GM23338 (cell line): ENCODE measurements around the gene TMEM154. TPM values are rescaled to one million over a fixed set of nuclear protein-coding genes. Genes with fewer than 3 reads are reported as not detected.
A peak's percentile ranks its signal among the peaks of the same experiment; 100 is the strongest.

Source experiments
- ATAC-seq: fragments of 200-7000 bp; cut with Tn5 transposase; 3 replicates; pipeline ENCODE4 v1.9.1; 2020
- DNase-seq: peaks from one replicate; pipeline ENCODE4 v3.0.0-alpha.2; 2015; ENCODE audit warnings: low spot score
- H2AFZ ChIP-seq: fragments of 200-600 bp; sonication (generic); 2 replicates; pipeline ENCODE4 v1.8.0; 2016; ENCODE audit warnings: antibody characterized with exemption, mild to moderate bottlenecking, moderate library complexity
- H3F3A ChIP-seq: fragments of 200-600 bp; sonication (generic); replicated peaks from 2 replicates; pipeline ENCODE4 v1.8.0; 2017; ENCODE audit warnings: antibody characterized with exemption, mixed run types, low read depth
- H3K27ac ChIP-seq: fragments of 200-600 bp; sonication (generic); 2 replicates; pipeline ENCODE4 v1.6.1; 2016; ENCODE audit warnings: low read depth
- H3K27me3 ChIP-seq: fragments of 200-600 bp; sonication (generic); 2 replicates; pipeline ENCODE4 v1.8.0; 2016; ENCODE audit warnings: mild to moderate bottlenecking, mixed run types, moderate library complexity; ENCODE audit not compliant: insufficient read depth
- H3K36me3 ChIP-seq: fragments of 200-600 bp; sonication (generic); 2 replicates; pipeline ENCODE4 v1.8.0; 2016; ENCODE audit warnings: mild to moderate bottlenecking; ENCODE audit not compliant: insufficient read depth
- H3K4me1 ChIP-seq: fragments of 200-600 bp; sonication (generic); 2 replicates; pipeline ENCODE4 v1.8.0; 2016; ENCODE audit warnings: mild to moderate bottlenecking, moderate library complexity; ENCODE audit not compliant: insufficient read depth
- H3K4me2 ChIP-seq: fragments of 200-600 bp; sonication (generic); 2 replicates; pipeline ENCODE4 v1.7.1; 2017; ENCODE audit warnings: mixed run types
- H3K4me3 ChIP-seq: fragments of 200-600 bp; sonication (generic); 2 replicates; pipeline ENCODE4 v1.6.1; 2016; ENCODE audit warnings: mixed run types
- H3K79me2 ChIP-seq: fragments of 200-600 bp; sonication (generic); replicated peaks from 2 replicates; pipeline ENCODE4 v1.8.0; 2017; ENCODE audit warnings: mild to moderate bottlenecking; ENCODE audit not compliant: insufficient read depth
- H3K9me2 ChIP-seq: fragments of 200-600 bp; sonication (generic); 2 replicates; pipeline ENCODE4 v1.8.0; 2017; ENCODE audit not compliant: insufficient read depth
- H4K20me1 ChIP-seq: fragments of 200-600 bp; sonication (generic); replicated peaks from 2 replicates; pipeline ENCODE4 v1.8.0; 2017; ENCODE audit warnings: mild to moderate bottlenecking; ENCODE audit not compliant: insufficient read depth
- H3K27ac Mint-ChIP-seq: 2 replicates; pipeline ENCODE4 v1.8.0; 2020; ENCODE audit warnings: inconsistent platforms, mild to moderate bottlenecking, moderate library complexity, mixed read lengths
- H3K27me3 Mint-ChIP-seq: 3 replicates; pipeline ENCODE4 v1.8.0; 2022; ENCODE audit warnings: low read depth, mild to moderate bottlenecking, moderate library complexity, mixed read lengths, inconsistent platforms; ENCODE audit not compliant: insufficient read depth, poor library complexity
- H3K36me3 Mint-ChIP-seq: 3 replicates; pipeline ENCODE4 v1.8.0; 2021; ENCODE audit warnings: low read depth, mild to moderate bottlenecking, inconsistent platforms, moderate library complexity, mixed read lengths
- H3K4me1 Mint-ChIP-seq: 3 replicates; pipeline ENCODE4 v1.8.0; 2020; ENCODE audit warnings: mild to moderate bottlenecking, inconsistent platforms, mixed read lengths
- H3K4me3 Mint-ChIP-seq: 3 replicates; pipeline ENCODE4 v1.8.0; 2021; ENCODE audit warnings: moderate library complexity, mild to moderate bottlenecking, inconsistent platforms, mixed read lengths
- H3K9me3 Mint-ChIP-seq: 3 replicates; pipeline ENCODE4 v1.8.0; 2020; ENCODE audit warnings: moderate library complexity, mild to moderate bottlenecking, inconsistent platforms, mixed read lengths
- CREB1 ChIP-seq: fragments of 250-450 bp; sonication (Bioruptor Pico); IDR thresholded peaks from 2 replicates; pipeline ENCODE4 v1.5.0; 2020; ENCODE audit warnings: low read depth, mild to moderate bottlenecking, moderate library complexity
- CTCF ChIP-seq, 2 experiments: fragments of 200-600 bp in 1 of 2; sonication (generic) in 1 of 2; conservative IDR thresholded peaks; 2 replicates each; pipeline versions ENCODE4 v1.5.1 to v1.6.1; 2016 to 2017; ENCODE audit warnings: antibody characterized with exemption in 2 of 2, low read depth in 2 of 2, mild to moderate bottlenecking in 2 of 2, moderate library complexity in 1 of 2
- ETS1 ChIP-seq: IDR thresholded peaks from 2 replicates; pipeline ENCODE4 v1.6.1; 2016; ENCODE audit warnings: antibody characterized with exemption
- EZH2 ChIP-seq: fragments of 200-600 bp; sonication (generic); IDR thresholded peaks from one replicate; pipeline ENCODE4 v1.8.0; 2017; ENCODE audit warnings: antibody characterized with exemption, mild to moderate bottlenecking, low read depth; ENCODE audit not compliant: unreplicated experiment
- EZH2phosphoT487 ChIP-seq: fragments of 200-600 bp; sonication (generic); IDR thresholded peaks from one replicate; pipeline ENCODE4 v1.8.1; 2018; ENCODE audit warnings: antibody characterized with exemption; ENCODE audit not compliant: unreplicated experiment
- JUNB ChIP-seq: IDR thresholded peaks from one replicate; pipeline ENCODE4 v1.6.1; 2016; ENCODE audit warnings: antibody characterized with exemption; ENCODE audit not compliant: unreplicated experiment
- NANOG ChIP-seq: IDR thresholded peaks from 2 replicates; pipeline ENCODE4 v1.6.1; 2016; ENCODE audit warnings: antibody characterized with exemption, borderline replicate concordance
- POLR2AphosphoS5 ChIP-seq: IDR thresholded peaks from 2 replicates; pipeline ENCODE4 v1.6.1; 2016; ENCODE audit warnings: antibody characterized with exemption, low read depth
- STAT1 ChIP-seq: IDR thresholded peaks from one replicate; pipeline ENCODE4 v1.6.1; 2016; ENCODE audit warnings: antibody characterized with exemption; ENCODE audit not compliant: unreplicated experiment
- ZNF114 ChIP-seq: fragments of 250-450 bp; sonication (Bioruptor Pico); IDR thresholded peaks from 2 replicates; pipeline ENCODE4 v1.5.0; 2020; ENCODE audit warnings: mild to moderate bottlenecking, moderate library complexity
- ZNF331 ChIP-seq: fragments of 250-450 bp; sonication (Bioruptor Pico); IDR thresholded peaks from 2 replicates; pipeline ENCODE4 v1.5.0; 2020; ENCODE audit warnings: low read depth, mild to moderate bottlenecking, moderate library complexity
- polyA plus RNA-seq: library from polyadenylated mRNA; unstranded; fragments of >200 nt; fragmentation: Nextera tagmentation; extraction: Ambion mirVana; gene quantifications from 2 replicates; pipeline ENCODE4 v1.2.1, GENCODE V29; 2016
- total RNA-seq: library from RNA; depleted of rRNA; stranded (reverse); fragments of >200 nt; shearing (Covaris generic); gene quantifications from 2 replicates; pipeline ENCODE4 v1.2.3, GENCODE V29; 2014
- TF ChIP-seq, protein P1 (sequence below): IDR thresholded peaks from one replicate; pipeline ENCODE4 v1.6.1; 2018; ENCODE audit warnings: antibody characterized with exemption; ENCODE audit not compliant: unreplicated experiment
- TF ChIP-seq, protein P2 (sequence below): fragments of 250-450 bp; sonication (Bioruptor Pico); IDR thresholded peaks from 2 replicates; pipeline ENCODE4 v1.5.0; 2020; ENCODE audit warnings: mild to moderate bottlenecking, moderate library complexity

The TMEM154 gene
- total and polyA plus RNA-seq, 2 experiments from 2014 or later: 1.0 to 1.7 TPM

GRCh38 chr4:152590179-152591031 is 89.4 kb downstream of the TMEM154 start:
- Histone ChIP-seq H3K9me2 (no peaks in the 10 kb centered on the region), H3K27me3 (no peaks in the 10 kb centered on the region), H3K4me1 (0 out of 2 replicates have a peak, but pooled peaks cover 4% of the 10 kb centered on the region), H2AFZ (peak overlapping the region; percentile 83; the same call in 1 of the 2 replicates), H3K4me3 (0 out of 2 replicates have a peak overlapping the region, but pooled peaks have one; percentile 37), H3K36me3 (no peaks in the 10 kb centered on the region), H4K20me1 (no peaks in the 10 kb centered on the region), H3K79me2 (no peaks in the 10 kb centered on the region), H3K27ac (no peak overlapping the region), H3F3A (no peaks in the 10 kb centered on the region), H3K4me2 (no peak overlapping the region)
- H3K27ac Mint-ChIP-seq: peak overlapping the region; percentile 13; the same call in 1 of the 2 replicates
- H3K27me3 Mint-ChIP-seq: peaks cover 4% of the 10 kb centered on the region
- H3K4me3 Mint-ChIP-seq: peak overlapping the region; percentile 65; the same call in 1 of the 3 replicates
- peaks cover 5% of the 10 kb centered on the region; the same call in 1 of the 3 replicates for H3K9me3 Mint-ChIP-seq
- DNase-seq (no peak), ATAC-seq (no peak)
- no peaks in the 10 kb centered on the region for H3K36me3 Mint-ChIP-seq
- TF ChIP-seq NANOG (no peak), EZH2phosphoT487 (no peak), CTCF (conservative IDR thresholded peaks at IDR 0.05; ENCODE audit: low read depth in 2 of 2) (no peak), JUNB (no peak), STAT1 (no peak), ETS1 (no peak), ZNF114 (CRISPR knock-in tag) (no peak), CREB1 (CRISPR knock-in tag) (no peak), ZNF331 (CRISPR knock-in tag) (no peak), EZH2 (no peak), POLR2AphosphoS5 (no peak)
- TF ChIP-seq, protein P1, sequence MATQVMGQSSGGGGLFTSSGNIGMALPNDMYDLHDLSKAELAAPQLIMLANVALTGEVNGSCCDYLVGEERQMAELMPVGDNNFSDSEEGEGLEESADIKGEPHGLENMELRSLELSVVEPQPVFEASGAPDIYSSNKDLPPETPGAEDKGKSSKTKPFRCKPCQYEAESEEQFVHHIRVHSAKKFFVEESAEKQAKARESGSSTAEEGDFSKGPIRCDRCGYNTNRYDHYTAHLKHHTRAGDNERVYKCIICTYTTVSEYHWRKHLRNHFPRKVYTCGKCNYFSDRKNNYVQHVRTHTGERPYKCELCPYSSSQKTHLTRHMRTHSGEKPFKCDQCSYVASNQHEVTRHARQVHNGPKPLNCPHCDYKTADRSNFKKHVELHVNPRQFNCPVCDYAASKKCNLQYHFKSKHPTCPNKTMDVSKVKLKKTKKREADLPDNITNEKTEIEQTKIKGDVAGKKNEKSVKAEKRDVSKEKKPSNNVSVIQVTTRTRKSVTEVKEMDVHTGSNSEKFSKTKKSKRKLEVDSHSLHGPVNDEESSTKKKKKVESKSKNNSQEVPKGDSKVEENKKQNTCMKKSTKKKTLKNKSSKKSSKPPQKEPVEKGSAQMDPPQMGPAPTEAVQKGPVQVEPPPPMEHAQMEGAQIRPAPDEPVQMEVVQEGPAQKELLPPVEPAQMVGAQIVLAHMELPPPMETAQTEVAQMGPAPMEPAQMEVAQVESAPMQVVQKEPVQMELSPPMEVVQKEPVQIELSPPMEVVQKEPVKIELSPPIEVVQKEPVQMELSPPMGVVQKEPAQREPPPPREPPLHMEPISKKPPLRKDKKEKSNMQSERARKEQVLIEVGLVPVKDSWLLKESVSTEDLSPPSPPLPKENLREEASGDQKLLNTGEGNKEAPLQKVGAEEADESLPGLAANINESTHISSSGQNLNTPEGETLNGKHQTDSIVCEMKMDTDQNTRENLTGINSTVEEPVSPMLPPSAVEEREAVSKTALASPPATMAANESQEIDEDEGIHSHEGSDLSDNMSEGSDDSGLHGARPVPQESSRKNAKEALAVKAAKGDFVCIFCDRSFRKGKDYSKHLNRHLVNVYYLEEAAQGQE: no peak
- TF ChIP-seq, protein P2, sequence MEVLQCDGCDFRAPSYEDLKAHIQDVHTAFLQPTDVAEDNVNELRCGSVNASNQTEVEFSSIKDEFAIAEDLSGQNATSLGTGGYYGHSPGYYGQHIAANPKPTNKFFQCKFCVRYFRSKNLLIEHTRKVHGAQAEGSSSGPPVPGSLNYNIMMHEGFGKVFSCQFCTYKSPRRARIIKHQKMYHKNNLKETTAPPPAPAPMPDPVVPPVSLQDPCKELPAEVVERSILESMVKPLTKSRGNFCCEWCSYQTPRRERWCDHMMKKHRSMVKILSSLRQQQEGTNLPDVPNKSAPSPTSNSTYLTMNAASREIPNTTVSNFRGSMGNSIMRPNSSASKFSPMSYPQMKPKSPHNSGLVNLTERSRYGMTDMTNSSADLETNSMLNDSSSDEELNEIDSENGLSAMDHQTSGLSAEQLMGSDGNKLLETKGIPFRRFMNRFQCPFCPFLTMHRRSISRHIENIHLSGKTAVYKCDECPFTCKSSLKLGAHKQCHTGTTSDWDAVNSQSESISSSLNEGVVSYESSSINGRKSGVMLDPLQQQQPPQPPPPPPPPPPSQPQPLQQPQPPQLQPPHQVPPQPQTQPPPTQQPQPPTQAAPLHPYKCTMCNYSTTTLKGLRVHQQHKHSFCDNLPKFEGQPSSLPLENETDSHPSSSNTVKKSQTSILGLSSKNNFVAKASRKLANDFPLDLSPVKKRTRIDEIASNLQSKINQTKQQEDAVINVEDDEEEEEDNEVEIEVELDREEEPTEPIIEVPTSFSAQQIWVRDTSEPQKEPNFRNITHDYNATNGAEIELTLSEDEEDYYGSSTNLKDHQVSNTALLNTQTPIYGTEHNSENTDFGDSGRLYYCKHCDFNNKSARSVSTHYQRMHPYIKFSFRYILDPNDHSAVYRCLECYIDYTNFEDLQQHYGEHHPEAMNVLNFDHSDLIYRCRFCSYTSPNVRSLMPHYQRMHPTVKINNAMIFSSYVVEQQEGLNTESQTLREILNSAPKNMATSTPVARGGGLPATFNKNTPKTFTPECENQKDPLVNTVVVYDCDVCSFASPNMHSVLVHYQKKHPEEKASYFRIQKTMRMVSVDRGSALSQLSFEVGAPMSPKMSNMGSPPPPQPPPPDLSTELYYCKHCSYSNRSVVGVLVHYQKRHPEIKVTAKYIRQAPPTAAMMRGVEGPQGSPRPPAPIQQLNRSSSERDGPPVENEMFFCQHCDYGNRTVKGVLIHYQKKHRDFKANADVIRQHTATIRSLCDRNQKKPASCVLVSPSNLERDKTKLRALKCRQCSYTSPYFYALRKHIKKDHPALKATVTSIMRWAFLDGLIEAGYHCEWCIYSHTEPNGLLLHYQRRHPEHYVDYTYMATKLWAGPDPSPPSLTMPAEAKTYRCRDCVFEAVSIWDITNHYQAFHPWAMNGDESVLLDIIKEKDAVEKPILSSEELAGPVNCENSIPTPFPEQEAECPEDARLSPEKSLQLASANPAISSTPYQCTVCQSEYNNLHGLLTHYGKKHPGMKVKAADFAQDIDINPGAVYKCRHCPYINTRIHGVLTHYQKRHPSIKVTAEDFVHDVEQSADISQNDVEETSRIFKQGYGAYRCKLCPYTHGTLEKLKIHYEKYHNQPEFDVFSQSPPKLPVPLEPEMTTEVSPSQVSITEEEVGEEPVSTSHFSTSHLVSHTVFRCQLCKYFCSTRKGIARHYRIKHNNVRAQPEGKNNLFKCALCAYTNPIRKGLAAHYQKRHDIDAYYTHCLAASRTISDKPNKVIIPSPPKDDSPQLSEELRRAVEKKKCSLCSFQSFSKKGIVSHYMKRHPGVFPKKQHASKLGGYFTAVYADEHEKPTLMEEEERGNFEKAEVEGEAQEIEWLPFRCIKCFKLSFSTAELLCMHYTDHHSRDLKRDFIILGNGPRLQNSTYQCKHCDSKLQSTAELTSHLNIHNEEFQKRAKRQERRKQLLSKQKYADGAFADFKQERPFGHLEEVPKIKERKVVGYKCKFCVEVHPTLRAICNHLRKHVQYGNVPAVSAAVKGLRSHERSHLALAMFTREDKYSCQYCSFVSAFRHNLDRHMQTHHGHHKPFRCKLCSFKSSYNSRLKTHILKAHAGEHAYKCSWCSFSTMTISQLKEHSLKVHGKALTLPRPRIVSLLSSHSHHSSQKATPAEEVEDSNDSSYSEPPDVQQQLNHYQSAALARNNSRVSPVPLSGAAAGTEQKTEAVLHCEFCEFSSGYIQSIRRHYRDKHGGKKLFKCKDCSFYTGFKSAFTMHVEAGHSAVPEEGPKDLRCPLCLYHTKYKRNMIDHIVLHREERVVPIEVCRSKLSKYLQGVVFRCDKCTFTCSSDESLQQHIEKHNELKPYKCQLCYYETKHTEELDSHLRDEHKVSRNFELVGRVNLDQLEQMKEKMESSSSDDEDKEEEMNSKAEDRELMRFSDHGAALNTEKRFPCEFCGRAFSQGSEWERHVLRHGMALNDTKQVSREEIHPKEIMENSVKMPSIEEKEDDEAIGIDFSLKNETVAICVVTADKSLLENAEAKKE: no peak
- peaks cover 18% of the 10 kb centered on the region for H3K4me1 Mint-ChIP-seq
